H9 (cell line): ENCODE data around the gene HARS1. TPM values are rescaled to one million over a fixed set of nuclear protein-coding genes. Genes with fewer than 3 reads are reported as not detected.

Experiments
- microRNA-seq: library from miRNA; unstranded; fragments of <30 nt; microRNA quantifications from one replicate; pipeline ENCODE4, GENCODE V29; 2020; ENCODE audit warnings: borderline microRNAs expressed
- total RNA-seq: library from RNA; stranded (reverse); gene quantifications from 2 replicates; pipeline ENCODE4 v1.2.1, GENCODE V29; 2021

The HARS1 gene
- total RNA-seq, 1 experiment from 2014 or later, result 70.2 TPM

Small RNA genes lying within 50 kb of the gene (microRNA-seq; reads per million reads assigned to microRNA genes)
- not detected for gene MIR3655

Other genes starting within 250 kb of the HARS1 start
- 7.7 and 10.1 TPM in 2 replicates for gene EIF4EBP3, start 143.7 kb downstream of the HARS1 start, total RNA-seq
- 49.3 and 54.0 TPM in 2 replicates for gene SRA1, start 133.9 kb downstream of the HARS1 start, total RNA-seq
- 23.8 and 23.9 TPM in 2 replicates for gene APBB3, start 126.8 kb downstream of the HARS1 start, total RNA-seq
- 92.0 and 92.3 TPM in 2 replicates for gene SLC35A4, start 126.5 kb downstream of the HARS1 start, total RNA-seq
- gene CD14, start 58.2 kb downstream of the HARS1 start, total RNA-seq, result 0.13 TPM in 1 of 2 replicates, not detected in the other
- gene TMCO6, start 51.9 kb downstream of the HARS1 start, total RNA-seq, result 37.3 and 39.3 TPM in 2 replicates
- 84.9 and 86.6 TPM in 2 replicates for gene NDUFA2, start 43.7 kb downstream of the HARS1 start, total RNA-seq
- gene IK, start 43.5 kb downstream of the HARS1 start, total RNA-seq, result 75.2 and 79.3 TPM in 2 replicates
- gene WDR55, start 26.5 kb downstream of the HARS1 start, total RNA-seq, result 24.7 and 26.6 TPM in 2 replicates
- 2.3 and 2.4 TPM in 2 replicates for gene DND1, start 17.8 kb downstream of the HARS1 start, total RNA-seq
- gene HARS2, start 85 bp upstream of the HARS1 start, total RNA-seq, result 20.2 and 20.5 TPM in 2 replicates
- gene ZMAT2, start 9.1 kb upstream of the HARS1 start, total RNA-seq, result 61.0 and 61.8 TPM in 2 replicates
- 0.44 and 0.61 TPM in 2 replicates for gene PCDHA1, start 94.8 kb upstream of the HARS1 start, total RNA-seq
- 0.18 and 0.20 TPM in 2 replicates for gene PCDHA2, start 103.5 kb upstream of the HARS1 start, total RNA-seq
- gene PCDHA3, start 109.7 kb upstream of the HARS1 start, total RNA-seq, result 0.20 TPM in 1 of 2 replicates, not detected in the other
- gene PCDHA4, start 115.7 kb upstream of the HARS1 start, total RNA-seq, result 3.5 and 3.9 TPM in 2 replicates
- 0.33 and 0.39 TPM in 2 replicates for gene PCDHA5, start 130.2 kb upstream of the HARS1 start, total RNA-seq
- gene PCDHA6, start 136.6 kb upstream of the HARS1 start, total RNA-seq, result 4.5 and 4.9 TPM in 2 replicates
- gene PCDHA7, start 142.9 kb upstream of the HARS1 start, total RNA-seq, result 0.48 and 0.86 TPM in 2 replicates
- 0.57 and 0.79 TPM in 2 replicates for gene PCDHA8, start 149.8 kb upstream of the HARS1 start, total RNA-seq
- 0.46 and 0.55 TPM in 2 replicates for gene PCDHA9, start 157.0 kb upstream of the HARS1 start, total RNA-seq
- gene PCDHA10, start 164.5 kb upstream of the HARS1 start, total RNA-seq, result 10.4 and 10.7 TPM in 2 replicates
- gene PCDHA11, start 177.6 kb upstream of the HARS1 start, total RNA-seq, result 6.3 and 6.6 TPM in 2 replicates
- gene PCDHA12, start 183.9 kb upstream of the HARS1 start, total RNA-seq, result 7.1 and 7.2 TPM in 2 replicates
- 1.0 and 1.1 TPM in 2 replicates for gene PCDHA13, start 190.8 kb upstream of the HARS1 start, total RNA-seq
- gene PCDHAC1, start 234.9 kb upstream of the HARS1 start, total RNA-seq, result 8.0 and 8.7 TPM in 2 replicates